Fibroblast of pulmonary artery (primary cell): Measurements from ENCODE around the gene WIZ.
A peak's percentile ranks its signal among the peaks of the same experiment; 100 is the strongest.

Experiments used
- DNase-seq: peaks from one replicate; pipeline ENCODE4 v3.0.0-alpha.2; 2010; ENCODE audit warnings: low read depth
- H3K4me3 ChIP-seq: replicated peaks from 2 replicates; pipeline ENCODE4 v1.5.1; 2011; ENCODE audit warnings: low read depth, mild to moderate bottlenecking, control low read depth, low read length, moderate library complexity
- TF ChIP-seq, protein P1 (sequence below): IDR thresholded peaks from 2 replicates; pipeline ENCODE4 v1.5.1; 2011; ENCODE audit warnings: mild to moderate bottlenecking, control low read depth, low read length, inconsistent platforms; ENCODE audit errors: missing control alignments

WIZ gene, protein sequence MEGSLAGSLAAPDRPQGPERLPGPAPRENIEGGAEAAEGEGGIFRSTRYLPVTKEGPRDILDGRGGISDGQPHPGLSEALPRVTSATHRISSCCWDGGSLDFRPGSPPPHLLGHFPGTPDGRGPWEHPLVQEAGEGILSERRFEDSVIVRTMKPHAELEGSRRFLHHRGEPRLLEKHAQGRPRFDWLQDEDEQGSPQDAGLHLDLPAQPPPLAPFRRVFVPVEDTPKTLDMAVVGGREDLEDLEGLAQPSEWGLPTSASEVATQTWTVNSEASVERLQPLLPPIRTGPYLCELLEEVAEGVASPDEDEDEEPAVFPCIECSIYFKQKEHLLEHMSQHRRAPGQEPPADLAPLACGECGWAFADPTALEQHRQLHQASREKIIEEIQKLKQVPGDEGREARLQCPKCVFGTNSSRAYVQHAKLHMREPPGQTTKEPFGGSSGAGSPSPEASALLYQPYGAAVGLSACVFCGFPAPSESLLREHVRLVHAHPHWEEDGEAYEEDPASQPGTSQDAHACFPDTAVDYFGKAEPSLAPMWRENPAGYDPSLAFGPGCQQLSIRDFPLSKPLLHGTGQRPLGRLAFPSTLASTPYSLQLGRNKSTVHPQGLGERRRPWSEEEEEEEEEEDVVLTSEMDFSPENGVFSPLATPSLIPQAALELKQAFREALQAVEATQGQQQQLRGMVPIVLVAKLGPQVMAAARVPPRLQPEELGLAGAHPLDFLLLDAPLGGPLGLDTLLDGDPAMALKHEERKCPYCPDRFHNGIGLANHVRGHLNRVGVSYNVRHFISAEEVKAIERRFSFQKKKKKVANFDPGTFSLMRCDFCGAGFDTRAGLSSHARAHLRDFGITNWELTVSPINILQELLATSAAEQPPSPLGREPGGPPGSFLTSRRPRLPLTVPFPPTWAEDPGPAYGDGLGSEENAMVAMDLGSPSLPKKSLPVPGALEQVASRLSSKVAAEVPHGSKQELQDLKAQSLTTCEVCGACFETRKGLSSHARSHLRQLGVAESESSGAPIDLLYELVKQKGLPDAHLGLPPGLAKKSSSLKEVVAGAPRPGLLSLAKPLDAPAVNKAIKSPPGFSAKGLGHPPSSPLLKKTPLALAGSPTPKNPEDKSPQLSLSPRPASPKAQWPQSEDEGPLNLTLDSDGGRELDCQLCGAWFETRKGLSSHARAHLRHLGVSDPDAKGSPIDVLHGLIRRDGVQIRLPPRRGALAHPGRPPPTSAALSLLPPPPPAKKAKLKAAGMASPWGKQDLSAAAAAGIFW (N-terminal part only)

GRCh38 chr19:15449620-15450527 is at the start of gene WIZ:
WIZ (minus strand) TSS chr19:15449956; CDS start chr19:15448307, 1,649 bp downstream.
- TF ChIP-seq, protein P1, sequence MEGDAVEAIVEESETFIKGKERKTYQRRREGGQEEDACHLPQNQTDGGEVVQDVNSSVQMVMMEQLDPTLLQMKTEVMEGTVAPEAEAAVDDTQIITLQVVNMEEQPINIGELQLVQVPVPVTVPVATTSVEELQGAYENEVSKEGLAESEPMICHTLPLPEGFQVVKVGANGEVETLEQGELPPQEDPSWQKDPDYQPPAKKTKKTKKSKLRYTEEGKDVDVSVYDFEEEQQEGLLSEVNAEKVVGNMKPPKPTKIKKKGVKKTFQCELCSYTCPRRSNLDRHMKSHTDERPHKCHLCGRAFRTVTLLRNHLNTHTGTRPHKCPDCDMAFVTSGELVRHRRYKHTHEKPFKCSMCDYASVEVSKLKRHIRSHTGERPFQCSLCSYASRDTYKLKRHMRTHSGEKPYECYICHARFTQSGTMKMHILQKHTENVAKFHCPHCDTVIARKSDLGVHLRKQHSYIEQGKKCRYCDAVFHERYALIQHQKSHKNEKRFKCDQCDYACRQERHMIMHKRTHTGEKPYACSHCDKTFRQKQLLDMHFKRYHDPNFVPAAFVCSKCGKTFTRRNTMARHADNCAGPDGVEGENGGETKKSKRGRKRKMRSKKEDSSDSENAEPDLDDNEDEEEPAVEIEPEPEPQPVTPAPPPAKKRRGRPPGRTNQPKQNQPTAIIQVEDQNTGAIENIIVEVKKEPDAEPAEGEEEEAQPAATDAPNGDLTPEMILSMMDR, result no peak
- DNase-seq, result peak; percentile 68
- peak within 1 kb of the TSS; percentile 68 for H3K4me3 ChIP-seq

GRCh38 chr19:15498910-15499309 is 49.2 kb upstream of the WIZ start:
- TF ChIP-seq, protein P1, result no peak
- DNase-seq, result no peak
- no peak overlapping the region for H3K4me3 ChIP-seq

DNA sequence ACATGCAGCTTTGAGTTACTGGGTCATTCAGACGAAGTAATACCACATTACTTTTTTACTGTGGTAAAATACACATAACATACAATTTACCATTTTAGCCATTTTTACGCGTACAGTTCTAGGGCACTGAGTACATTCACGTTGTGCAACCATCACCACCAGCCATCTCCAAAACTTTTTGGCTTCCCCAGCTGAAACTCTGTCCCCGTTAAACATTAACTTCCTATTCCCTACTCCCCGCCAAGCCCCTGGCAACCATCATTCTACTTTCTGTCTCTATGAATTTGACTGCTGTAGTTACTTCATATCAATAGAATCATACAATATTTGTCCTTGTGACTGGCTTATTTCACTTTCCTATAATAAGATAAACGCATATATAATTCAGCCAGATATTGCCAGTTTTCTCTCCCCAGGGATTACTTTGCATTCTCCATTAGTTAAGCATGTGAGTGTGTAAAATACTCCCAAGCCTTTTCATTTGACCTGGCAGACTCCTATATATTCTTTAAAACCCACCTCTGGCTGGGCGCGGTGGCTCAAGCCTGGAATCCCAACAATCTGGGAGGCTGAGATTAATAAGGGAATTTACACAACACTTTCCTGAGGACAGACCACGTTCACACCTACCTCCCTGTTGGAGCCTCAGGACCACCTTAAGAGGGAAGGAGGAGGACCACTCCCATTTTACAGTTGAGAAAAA is 48.6 kb upstream of the WIZ start:
- TF ChIP-seq, protein P1, result no peak
- no peak for DNase-seq
- H3K4me3 ChIP-seq, result no peak overlapping the region

GRCh38 chr19:15495151-15495550 is 45.4 kb upstream of the WIZ start:
- DNase-seq, result no peak
- TF ChIP-seq, protein P1, result no peak
- H3K4me3 ChIP-seq, result no peak overlapping the region

DNA sequence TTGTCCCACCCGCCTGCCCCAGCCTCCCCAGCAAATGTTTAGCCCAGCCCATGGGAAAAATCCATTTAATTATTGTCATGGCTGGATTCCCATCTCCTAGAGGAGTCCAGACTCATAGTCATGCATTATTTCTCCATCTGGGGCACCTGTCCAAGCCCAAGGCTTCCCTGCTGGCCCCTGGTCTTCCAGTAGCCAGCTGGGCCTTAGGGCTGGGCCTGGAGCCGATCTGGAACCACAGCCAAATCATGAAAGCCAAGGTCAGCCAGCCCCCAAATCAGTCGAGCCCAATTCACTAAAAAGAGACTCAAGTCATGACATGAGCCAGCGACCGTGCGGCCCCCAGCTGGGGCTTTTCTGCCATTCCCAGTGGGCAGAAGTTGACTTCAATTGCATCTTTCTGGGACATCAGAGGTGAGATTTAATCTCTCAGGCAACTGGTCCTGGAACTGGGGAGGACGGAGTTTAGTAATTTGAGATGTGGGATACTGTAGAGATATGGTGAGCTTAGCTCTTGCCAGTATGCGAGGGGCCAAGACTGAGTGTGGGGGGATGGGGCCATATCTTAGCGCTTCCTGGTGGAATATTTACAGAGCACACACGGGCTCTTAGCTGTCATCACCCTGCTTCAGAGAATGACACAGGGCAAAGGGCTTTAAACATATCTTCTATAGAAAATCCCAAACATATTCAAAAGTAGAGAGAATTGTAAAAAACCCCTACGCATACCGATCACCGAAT is 38.9 kb upstream of the WIZ start:
- TF ChIP-seq, protein P1, result no peak
- no peak overlapping the region for H3K4me3 ChIP-seq
- DNase-seq, result peak; percentile 32
